ENCODE measurements around the gene DENND10. TPM values are rescaled to one million over a fixed set of nuclear protein-coding genes. Genes with fewer than 3 reads are reported as not detected.

DENND10 gene
- total RNA-seq, 1 donor, result 91.3 TPM

GRCh38 chr10:119120413-119120867 is 16.5 kb downstream of the DENND10 start:
- TF ChIP-seq CTCF (IDR thresholded peaks at IDR 0.05; ENCODE audit: insufficient read depth, low read length), result no peak

GRCh38 chr10:119120875-119121274 is 17.0 kb downstream of the DENND10 start:
- no peak overlapping the region for H3K4me3 ChIP-seq (ENCODE audit: low read depth, low read length)
- no peak for TF ChIP-seq CTCF (IDR thresholded peaks at IDR 0.05; ENCODE audit: insufficient read depth, low read length)
- DNase-seq (ENCODE audit: low read depth), result no peak

More at GRCh38 chr10:119120413-119120867, 16.5 kb downstream of the DENND10 start:
- no peak overlapping the region for H3K4me3 ChIP-seq (ENCODE audit: low read depth, low read length)
- no peak for DNase-seq (ENCODE audit: low read depth)

GRCh38 chr10:119125942-119126341 is 22.0 kb downstream of the DENND10 start:
- DNase-seq (ENCODE audit: low read depth), result no peak
- H3K4me3 ChIP-seq (ENCODE audit: low read depth, low read length), result no peak overlapping the region
- no peak for TF ChIP-seq CTCF (IDR thresholded peaks at IDR 0.05; ENCODE audit: insufficient read depth, low read length)

GRCh38 chr10:119129721-119130120 is 25.8 kb downstream of the DENND10 start:
- no peak for DNase-seq (ENCODE audit: low read depth)
- H3K4me3 ChIP-seq (ENCODE audit: low read depth, low read length), result no peak overlapping the region
- no peak for TF ChIP-seq CTCF (IDR thresholded peaks at IDR 0.05; ENCODE audit: insufficient read depth, low read length)

GRCh38 chr10:119131512-119132240 is 27.8 kb downstream of the DENND10 start:
- no peak for TF ChIP-seq CTCF (IDR thresholded peaks at IDR 0.05; ENCODE audit: insufficient read depth, low read length)
- H3K4me3 ChIP-seq (ENCODE audit: low read depth, low read length), result no peak overlapping the region
- DNase-seq (ENCODE audit: low read depth), result peak; percentile 50

GRCh38 chr10:119132521-119133345 is 28.8 kb downstream of the DENND10 start:
- no peak for DNase-seq (ENCODE audit: low read depth)
- TF ChIP-seq CTCF (IDR thresholded peaks at IDR 0.05; ENCODE audit: insufficient read depth, low read length), result no peak
- no peak overlapping the region for H3K4me3 ChIP-seq (ENCODE audit: low read depth, low read length)
